HL-60 (cell line): ENCODE measurements around the gene PRR5.

ENCODE experiments used
- DNase-seq, 2 experiments: peaks; one replicate each; pipeline ENCODE4 v3.0.0-alpha.2; 2010 to 2020; ENCODE audit warnings: low read depth in 1 of 2, low spot score in 1 of 2
- H3K27ac ChIP-seq: fragments of 250-450 bp; sonication (Bioruptor Pico); replicated peaks from 2 replicates; pipeline ENCODE4 v1.5.1; 2020; ENCODE audit warnings: mild to moderate bottlenecking, moderate library complexity
- H3K27me3 ChIP-seq: fragments of 250-450 bp; sonication (Bioruptor Pico); 2 replicates; pipeline ENCODE4 v1.5.1; 2021; ENCODE audit warnings: mild to moderate bottlenecking, moderate library complexity; ENCODE audit not compliant: insufficient read depth, poor library complexity, severe bottlenecking
- H3K4me3 ChIP-seq: replicated peaks from 2 replicates; pipeline ENCODE4 v1.5.1; 2011; ENCODE audit warnings: mild to moderate bottlenecking, control low read depth, low read length; ENCODE audit not compliant: insufficient read depth
- CTCF ChIP-seq: IDR thresholded peaks from one replicate; pipeline ENCODE4 v1.5.1; 2011; ENCODE audit warnings: low read length, control low read depth, inconsistent platforms; ENCODE audit not compliant: insufficient read depth
- GABPA ChIP-seq: IDR thresholded peaks from 2 replicates; pipeline ENCODE4 v1.6.1; 2012; ENCODE audit warnings: low read depth
- POLR2AphosphoS5 ChIP-seq: IDR thresholded peaks from 2 replicates; pipeline ENCODE4 v1.6.1; 2012; ENCODE audit warnings: low read depth
- REST ChIP-seq: IDR thresholded peaks from 2 replicates; pipeline ENCODE4 v1.6.1; 2012; ENCODE audit warnings: low read depth; ENCODE audit not compliant: insufficient replicate concordance
- SPI1 ChIP-seq: IDR thresholded peaks from 2 replicates; pipeline ENCODE4 v1.6.1; 2012; ENCODE audit warnings: low read depth, mild to moderate bottlenecking, borderline replicate concordance

Gene PRR5

GRCh38 chr22:44682556-44683168, 19.3 kb upstream of the PRR5 start:
- Histone ChIP-seq H3K27me3 (peaks cover 7% of the 10 kb centered on the region), H3K27ac (no peak overlapping the region), H3K4me3 (no peak overlapping the region)
- no peak for DNase-seq
- TF ChIP-seq GABPA (no peak), CTCF (no peak), REST (no peak), SPI1 (no peak), POLR2AphosphoS5 (no peak)

GRCh38 chr22:44683237-44683636, 18.8 kb upstream of the PRR5 start:
- no peak for DNase-seq
- Histone ChIP-seq H3K27me3 (peaks cover 6% of the 10 kb centered on the region), H3K27ac (no peak overlapping the region), H3K4me3 (no peak overlapping the region)
- TF ChIP-seq GABPA: no peak
- TF ChIP-seq REST: no peak
- TF ChIP-seq CTCF: no peak
- no peak for TF ChIP-seq POLR2AphosphoS5
- no peak for TF ChIP-seq SPI1

- no peak for DNase-seq
- Histone ChIP-seq H3K27ac (no peak overlapping the region), H3K4me3 (no peak overlapping the region), H3K27me3 (peaks cover 6% of the 10 kb centered on the region)
- no peak for TF ChIP-seq GABPA
- TF ChIP-seq SPI1: no peak
- no peak for TF ChIP-seq CTCF
- no peak for TF ChIP-seq REST
- TF ChIP-seq POLR2AphosphoS5: no peak
Measured at GRCh38 chr22:44683881-44684280, 18.1 kb upstream of the PRR5 start.
